SIG-M5 treated with dmso at 0.1 percent for 504 hours (cell line): ENCODE measurements around the gene LHX6.

Source experiments
- DNase-seq: peaks from one replicate; lab custom pipeline; 2025; ENCODE audit not compliant: unreplicated experiment; lab: John Stamatoyannopoulos, UW

Gene LHX6

GRCh38 chr9:122216798-122217418 lies 11.8 kb downstream of the LHX6 start:
- DNase-seq: no peak

GRCh38 chr9:122216138-122216797 lies 12.5 kb downstream of the LHX6 start:
- no peak for DNase-seq

GRCh38 chr9:122215663-122216062 lies 13.1 kb downstream of the LHX6 start:
- DNase-seq: no peak

- no peak for DNase-seq
Measured at GRCh38 chr9:122214507-122214906, 14.2 kb downstream of the LHX6 start.

GRCh38 chr9:122213589-122214413 lies 15.0 kb downstream of the LHX6 start:
- DNase-seq: no peak

- DNase-seq: no peak
Measured at GRCh38 chr9:122213102-122213588, 15.6 kb downstream of the LHX6 start.

- no peak for DNase-seq
Measured at GRCh38 chr9:122212473-122213004, 16.2 kb downstream of the LHX6 start.

- no peak for DNase-seq
Measured at GRCh38 chr9:122209451-122209850, 19.3 kb downstream of the LHX6 start.

GRCh38 chr9:122207096-122207495 lies 21.7 kb downstream of the LHX6 start:
- DNase-seq: no peak

- DNase-seq: no peak
Measured at GRCh38 chr9:122206118-122207046, 22.4 kb downstream of the LHX6 start.

GRCh38 chr9:122205176-122205575 lies 23.6 kb downstream of the LHX6 start:
- no peak for DNase-seq

GRCh38 chr9:122204491-122204890 lies 24.3 kb downstream of the LHX6 start:
- no peak for DNase-seq

GRCh38 chr9:122204055-122204454 lies 24.7 kb downstream of the LHX6 start:
- no peak for DNase-seq

- no peak for DNase-seq
Measured at GRCh38 chr9:122202111-122202510, 26.6 kb downstream of the LHX6 start.

- no peak for DNase-seq
Measured at GRCh38 chr9:122201641-122202040, 27.1 kb downstream of the LHX6 start.

- no peak for DNase-seq
Measured at GRCh38 chr9:122200960-122201595, 27.7 kb downstream of the LHX6 start.

GRCh38 chr9:122197882-122198281 lies 30.9 kb downstream of the LHX6 start:
- DNase-seq: no peak

- no peak for DNase-seq
Measured at GRCh38 chr9:122197426-122197825, 31.3 kb downstream of the LHX6 start.

GRCh38 chr9:122195875-122196274 lies 32.9 kb downstream of the LHX6 start:
- DNase-seq: no peak

- no peak for DNase-seq
Measured at GRCh38 chr9:122193651-122194050, 35.1 kb downstream of the LHX6 start.
